ENCODE data around the gene ZXDB.
"Not testable (repeated sequence)": the region's sequence is repeated elsewhere in the genome, so short reads cannot be mapped to it uniquely, and the experiment has no call there.

Gene ZXDB

DNA sequence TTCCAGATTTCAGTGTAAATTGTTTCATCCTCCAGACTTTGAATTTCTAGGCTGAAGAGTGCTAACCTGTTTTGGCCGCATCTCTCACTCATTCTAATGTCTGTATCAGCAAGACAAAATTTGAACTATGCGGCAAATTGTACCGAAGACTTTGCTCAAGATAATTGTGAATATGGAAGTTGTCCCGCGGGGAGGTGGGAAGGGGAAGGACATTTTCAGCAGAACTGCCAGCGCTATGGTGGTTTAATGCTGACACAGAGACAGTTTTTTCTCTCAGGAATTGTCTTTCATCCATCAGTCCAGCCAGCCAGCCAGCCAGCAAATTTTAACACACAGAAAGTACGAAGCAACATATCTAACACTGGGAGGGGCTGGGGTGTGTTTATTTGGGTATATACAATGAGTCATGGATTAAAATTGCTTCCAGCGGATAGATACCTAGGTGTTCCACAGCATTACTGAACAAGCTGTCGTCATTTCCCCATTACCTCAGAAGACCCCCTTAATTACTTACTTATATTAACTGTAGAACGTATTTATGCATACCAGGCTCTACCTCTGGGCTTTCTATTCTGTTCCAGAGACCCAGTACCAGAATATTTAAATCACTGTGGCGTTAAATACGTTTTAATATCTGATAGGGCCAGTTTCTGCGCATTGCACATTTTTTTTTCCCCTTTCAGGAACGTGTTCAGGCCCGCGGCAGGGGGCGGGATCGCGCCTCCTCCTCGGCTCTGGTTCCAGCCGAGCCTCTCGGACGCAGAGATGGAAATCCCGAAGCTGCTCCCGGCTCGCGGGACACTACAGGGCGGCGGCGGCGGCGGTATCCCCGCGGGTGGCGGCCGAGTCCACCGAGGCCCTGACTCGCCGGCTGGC lies at the start of gene ZXDB:
Gene ZXDB, plus strand, starts transcription at position 728 of the 876 bp plus-strand sequence. Its CDS starts 38 bp downstream, at position 766.
- DNase-seq, result peak; percentile 3

DNA sequence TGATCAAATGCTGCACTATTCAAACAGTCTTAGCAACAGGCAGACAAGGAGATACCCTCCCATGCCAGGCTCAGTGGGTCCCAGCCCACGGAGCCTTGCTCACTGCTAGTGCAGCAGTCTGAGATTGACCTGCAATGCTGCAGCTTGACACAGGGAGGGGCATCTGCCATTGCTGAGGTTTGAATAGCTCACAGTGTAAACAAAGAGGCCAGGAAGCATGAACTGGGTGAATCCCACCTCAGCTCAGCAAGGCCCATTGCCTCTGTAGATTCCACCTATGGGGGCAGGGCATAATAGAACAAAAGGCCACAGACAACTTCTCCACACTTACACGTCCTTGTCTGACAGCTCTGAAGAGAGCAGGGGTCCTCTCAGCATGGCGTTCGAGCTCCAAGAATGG lies 26.6 kb upstream of the ZXDB start:
- no peak for DNase-seq

DNA sequence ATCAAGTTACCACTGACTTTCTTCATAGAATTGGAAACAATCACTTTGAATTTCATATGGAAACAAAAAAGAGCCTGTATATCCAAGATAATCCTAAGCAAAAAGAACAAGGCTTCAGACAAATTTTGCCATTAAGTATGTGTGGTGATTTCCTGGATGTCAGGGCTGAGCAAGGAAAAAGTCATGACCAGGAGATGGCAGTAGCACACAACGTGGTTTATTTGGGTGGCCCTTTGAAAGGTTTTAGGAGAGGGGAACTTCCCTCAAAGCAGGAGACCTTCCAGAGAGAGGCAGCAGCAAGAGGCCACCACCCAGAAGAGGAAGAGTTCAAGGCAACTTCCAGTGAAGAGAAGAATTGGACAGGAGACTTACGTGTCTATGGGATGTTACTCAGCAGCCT lies 18.1 kb upstream of the ZXDB start:
- peak; percentile 4 for DNase-seq

DNA sequence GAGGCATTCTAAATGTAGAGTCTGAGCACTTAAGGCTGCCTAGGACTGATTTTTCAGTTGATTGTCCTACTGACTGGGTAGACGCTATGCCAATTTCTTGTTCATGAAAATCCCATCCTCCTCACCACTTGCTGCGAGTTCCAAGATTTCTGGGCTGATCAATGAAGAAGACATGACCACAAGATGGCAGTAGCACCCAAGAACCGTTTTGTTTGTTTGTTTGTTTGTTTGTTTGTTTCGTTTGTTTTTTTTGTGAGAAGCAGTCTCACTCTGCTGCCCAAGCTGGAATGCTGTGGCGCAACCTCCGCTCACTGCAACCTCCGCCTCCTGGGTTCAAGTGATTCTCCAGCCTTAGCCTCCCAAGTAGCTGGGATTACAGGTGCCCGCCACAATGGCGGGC lies 8.9 kb upstream of the ZXDB start:
- not testable (repeated sequence) for DNase-seq

DNA sequence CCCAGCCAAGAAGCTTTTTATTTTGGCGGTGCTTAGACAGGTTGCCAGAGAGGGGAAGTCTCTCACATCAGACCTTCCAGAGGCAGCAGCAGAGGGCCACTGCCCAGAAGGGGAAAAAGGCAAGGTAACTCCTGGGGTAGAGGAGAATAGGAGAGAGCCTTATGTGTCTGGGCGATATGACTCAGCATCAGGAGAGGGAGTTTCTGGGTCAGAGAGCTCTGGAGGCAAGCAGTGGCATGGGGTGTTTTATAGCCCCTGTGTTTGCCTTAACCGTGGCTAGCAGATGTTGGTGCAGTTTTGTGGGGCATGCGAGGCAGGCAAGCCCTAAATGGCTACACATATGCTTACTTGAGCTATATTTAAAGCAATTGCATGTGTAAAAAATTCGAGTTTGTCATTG lies 8.3 kb upstream of the ZXDB start:
- no peak for DNase-seq

DNA sequence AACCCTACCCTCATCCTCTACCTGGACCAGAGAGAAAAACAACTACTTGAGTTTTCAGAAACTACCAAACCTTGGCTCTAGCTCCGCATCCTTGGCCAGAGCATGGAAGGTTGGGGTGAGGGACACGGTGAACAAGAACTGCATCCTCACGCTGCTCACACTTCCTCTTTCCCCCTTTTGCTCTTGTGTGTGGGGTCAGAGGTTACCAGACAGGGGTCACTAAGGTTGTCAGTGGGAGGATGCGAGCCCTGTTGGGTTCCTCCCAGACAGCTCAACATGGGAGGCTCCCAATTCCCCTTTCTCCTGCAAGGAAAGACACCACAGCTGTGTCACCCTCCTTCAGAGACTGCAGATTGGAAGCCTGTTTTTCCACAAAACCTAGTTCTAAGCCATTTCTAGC lies 5.5 kb upstream of the ZXDB start:
- DNase-seq, result no peak

DNA sequence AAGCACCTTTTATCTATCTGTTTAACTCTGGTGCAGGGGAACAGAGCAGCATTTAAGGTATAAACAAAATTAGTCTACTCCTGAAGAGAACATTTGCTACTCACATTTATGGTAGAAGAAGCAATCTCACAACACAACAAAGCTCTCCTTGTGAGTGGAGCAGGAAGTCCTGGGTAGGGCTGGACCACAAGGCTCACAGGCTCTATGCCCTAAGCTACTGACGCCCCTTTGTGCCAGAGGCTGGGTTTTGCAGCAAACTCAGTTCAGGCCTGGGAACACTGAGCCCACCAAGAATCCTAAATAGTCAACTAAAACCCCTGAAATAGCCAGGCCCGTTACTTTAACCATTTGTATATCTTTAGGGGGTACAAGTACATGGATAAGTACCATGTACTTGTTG lies 4.7 kb upstream of the ZXDB start:
- DNase-seq, result no peak

DNA sequence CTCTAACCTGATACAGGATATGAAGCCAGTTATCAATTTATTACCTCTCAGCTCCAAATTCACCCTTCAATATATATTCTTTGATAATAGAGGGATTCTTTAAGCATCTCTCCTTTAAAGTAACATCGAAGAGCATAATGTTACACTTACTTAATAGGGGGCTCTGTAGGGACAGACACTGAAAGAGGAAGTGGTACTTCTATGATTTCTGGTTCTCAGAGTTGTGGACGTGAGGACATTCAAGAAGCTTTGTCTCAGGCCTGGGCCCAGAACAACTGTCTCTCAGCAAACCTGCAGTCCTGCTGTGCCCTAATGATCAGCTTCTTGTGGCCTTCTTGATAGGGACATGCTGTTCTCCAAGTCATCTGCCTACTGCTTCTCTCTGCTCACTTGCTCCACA lies 4.2 kb upstream of the ZXDB start:
- no peak for DNase-seq

DNA sequence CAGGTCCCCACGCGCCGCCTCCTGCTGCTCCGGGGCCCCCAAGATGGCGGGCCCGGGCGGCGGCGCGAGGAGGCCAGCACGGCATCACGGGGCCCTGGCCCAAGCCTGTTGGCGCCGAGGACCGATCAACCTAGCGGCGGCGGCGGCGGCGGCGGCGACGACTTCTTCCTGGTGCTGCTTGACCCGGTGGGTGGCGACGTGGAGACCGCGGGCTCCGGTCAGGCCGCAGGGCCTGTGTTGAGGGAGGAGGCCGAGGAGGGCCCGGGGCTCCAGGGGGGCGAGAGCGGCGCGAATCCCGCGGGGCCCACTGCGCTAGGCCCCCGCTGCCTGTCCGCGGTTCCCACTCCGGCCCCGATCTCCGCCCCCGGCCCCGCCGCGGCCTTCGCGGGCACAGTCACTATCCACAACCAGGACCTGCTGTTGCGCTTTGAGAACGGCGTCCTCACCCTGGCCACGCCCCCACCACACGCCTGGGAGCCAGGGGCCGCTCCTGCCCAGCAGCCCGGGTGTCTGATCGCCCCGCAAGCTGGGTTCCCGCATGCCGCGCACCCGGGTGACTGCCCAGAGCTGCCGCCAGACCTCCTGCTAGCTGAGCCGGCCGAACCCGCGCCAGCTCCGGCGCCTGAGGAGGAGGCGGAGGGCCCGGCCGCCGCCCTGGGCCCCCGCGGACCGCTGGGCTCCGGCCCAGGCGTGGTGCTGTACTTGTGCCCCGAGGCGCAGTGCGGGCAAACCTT lies 516 bp downstream of the ZXDB start:
- peak; percentile 12 for DNase-seq

DNA sequence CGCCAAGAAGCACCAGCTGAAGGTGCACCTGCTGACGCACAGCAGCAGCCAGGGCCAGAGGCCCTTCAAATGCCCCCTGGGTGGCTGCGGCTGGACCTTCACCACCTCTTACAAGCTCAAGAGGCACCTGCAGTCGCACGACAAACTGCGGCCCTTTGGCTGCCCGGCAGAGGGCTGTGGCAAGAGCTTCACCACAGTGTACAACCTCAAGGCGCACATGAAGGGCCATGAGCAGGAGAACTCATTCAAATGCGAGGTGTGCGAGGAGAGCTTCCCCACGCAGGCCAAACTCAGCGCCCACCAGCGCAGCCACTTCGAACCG lies 1.0 kb downstream of the ZXDB start:
- peak; percentile 5 for DNase-seq

DNA sequence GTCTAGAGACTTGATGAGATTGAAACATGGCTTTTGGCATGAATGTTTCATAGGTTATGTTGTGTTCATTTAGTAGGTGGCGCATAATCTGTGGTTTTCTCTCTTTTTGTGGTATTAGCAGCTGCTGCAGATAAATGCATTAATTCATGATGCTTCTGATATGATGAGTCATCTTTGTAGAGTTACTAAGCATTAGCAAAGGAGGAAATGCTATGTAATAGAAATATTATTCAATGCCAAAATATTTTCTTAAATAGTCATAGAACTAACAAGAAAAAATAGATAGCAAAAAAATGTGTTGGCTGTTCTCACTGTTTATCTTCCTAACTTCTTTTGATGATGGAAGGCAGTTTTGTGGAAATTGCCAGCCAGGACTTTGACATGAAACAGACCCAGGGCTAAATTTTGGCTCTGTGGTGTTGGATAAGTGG lies 3.6 kb downstream of the ZXDB start:
- DNase-seq, result no peak

DNA sequence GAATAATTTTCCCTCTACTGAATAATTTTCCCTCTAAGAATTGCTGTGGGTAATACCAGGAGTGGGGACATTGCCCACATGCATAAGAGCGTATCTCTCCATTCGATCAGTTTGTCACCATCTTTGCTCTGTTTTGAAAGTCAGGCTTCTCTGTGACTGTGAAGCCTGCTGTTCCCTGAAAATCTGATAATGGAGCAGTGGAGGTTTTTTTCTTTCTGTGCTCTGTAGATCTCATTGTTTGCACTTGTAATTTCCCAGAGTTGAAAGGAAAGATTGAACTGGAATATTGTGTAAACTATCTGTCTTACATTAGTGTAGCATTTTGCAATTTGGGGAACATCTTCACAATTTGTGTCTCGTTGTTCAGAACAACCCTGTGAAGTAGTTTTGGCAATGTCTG lies 4.3 kb downstream of the ZXDB start:
- no peak for DNase-seq

DNA sequence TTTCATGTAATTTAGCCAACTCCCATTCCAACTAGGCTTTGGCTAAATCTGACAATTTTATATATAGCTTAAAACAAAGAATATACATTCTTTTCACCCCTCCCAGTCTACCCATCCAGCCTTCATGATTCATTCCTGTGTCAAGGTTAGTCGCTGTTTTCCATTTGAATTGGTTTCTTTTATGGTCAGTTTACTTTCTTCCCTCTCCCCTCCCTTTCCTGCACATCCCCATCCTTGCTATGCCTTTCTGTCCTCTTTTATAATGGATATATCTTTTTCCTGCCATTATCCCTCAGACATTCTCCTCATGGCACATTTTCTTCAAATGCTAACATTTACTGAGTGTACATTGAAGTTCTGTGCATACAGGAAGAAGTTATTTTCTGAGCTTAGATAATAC lies 4.7 kb downstream of the ZXDB start:
- no peak for DNase-seq

DNA sequence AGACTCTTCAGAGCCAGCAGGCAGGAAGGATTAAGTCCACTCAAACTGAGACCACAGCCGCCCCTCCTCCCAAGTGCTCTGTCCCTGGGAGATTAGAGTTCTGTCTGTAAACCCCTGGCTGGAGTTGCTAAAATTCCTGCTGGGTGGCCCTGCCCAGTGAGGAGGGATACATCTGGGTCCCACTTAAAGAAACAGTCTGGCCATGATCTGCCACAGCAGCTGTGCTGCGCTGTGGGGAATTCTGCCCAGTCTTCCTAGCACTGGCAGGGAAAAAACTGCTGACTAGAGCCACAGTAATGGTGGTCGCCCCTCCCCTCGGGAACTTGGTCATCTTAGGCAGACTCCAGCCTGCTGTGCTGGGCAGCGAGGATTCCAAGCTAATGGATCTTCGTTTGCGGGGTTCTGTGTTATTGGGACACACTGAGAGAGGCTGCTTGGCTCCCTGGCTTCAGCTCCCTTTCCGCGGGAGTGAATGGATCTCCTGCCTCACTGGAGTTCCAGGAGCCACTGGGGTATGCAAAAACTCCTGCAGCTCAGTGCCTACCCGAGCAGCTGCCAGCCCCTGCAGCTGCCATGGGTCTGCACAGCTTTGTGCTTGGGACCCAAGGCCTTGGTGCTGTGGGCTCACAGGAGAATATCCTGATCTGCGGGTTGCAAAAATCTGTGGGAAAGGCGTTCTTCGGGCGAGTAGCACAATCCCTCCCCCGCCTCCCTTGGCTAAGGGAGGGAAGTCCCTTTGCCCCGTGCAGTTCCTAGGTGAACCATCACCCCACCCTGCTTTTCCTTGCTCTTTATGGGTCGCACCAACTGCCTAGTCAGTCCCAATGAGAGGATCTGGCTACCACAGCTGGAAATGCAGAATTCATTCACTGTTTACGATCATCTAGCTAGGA lies 15.7 kb downstream of the ZXDB start:
- DNase-seq, result no peak

DNA sequence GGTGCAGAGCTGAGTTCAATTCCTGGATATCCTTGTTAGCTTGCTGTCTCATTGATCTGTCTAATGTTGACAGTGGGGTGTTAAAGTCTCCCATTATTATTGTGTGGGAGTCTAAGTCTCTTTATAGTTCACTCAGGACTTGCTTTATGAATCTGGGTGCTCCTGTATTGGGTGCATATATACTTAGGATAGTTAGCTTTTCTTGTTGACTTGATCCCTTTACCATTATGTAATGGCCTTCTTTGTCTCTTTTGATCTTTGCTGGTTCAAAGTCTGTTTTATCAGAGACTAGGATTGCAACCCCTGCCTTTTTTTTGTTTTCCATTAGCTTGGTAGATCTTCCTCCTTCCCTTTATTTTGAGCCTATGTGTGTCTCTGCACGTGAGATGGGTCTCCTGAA lies 21.5 kb downstream of the ZXDB start:
- DNase-seq, result not testable (repeated sequence)

DNA sequence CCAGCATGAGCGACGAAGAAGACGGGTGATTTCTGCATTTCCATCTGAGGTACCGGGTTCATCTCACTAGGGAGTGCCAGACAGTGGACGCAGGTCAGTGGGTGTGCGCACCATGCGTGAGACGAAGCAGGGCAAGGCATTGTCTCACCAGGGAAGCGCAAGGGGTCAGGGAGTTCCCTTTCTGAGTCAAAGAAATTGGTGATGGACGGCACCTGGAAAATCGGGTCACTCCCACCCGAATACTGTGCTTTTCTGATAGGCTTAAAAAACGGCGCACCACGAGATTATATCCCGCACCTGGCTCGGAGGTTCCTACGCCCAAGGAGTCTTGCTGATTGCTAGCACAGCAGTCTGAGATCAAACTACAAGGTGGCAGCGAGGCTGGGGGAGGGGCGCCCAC lies 37.6 kb downstream of the ZXDB start:
- DNase-seq, result not testable (repeated sequence)

DNA sequence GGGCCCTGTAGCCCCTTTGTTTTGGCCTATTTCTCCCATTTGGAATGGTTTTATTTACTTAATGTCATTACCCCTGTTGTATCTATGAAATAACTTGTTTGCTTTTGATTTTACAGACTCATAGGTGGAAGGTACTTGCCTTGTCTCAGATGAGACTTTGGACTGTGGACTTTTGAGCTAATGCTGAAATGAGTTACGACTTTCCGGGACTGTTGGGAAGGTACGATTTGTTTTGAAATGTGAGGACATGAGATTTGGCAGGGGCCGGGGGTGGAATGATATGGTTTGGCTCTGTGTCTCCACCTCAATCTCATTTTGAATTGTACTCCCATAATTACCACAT lies 48.8 kb downstream of the ZXDB start:
- no peak for DNase-seq

DNA sequence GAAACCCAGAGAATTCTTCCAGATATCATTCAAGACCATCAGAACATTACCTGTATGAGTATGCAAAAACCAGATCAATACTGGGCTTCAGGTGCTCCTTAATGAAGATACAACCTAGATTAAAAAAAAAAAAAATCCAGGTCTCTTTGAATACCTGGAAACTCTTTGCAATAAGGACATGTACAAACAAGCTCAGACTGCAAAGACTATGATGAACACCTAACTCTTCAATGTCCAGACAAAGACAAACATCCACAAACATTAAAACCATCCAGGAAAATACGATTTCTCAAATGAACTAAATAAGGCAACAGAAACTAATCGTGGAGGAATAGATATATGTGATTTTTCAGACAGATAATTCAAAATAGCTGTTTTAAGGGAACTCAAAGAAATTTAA lies 49.5 kb downstream of the ZXDB start:
- no peak for DNase-seq

DNA sequence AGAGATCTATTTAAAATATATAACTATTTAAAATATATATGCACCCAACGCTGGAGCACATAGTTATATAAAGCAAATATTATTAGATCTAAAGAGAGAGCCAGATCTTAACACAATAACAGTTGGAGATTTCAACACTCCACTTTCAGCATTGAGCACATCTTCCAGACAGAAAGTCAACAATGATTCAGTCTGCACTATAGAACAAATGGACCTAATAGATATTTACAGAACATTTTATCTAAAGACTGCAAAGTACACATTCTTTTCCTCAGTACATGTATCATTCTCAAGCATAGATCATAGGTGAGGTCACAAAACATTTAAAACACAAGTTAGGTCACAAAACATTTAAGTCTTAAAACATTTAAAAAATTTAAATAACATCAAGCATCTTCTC lies 51.9 kb downstream of the ZXDB start:
- DNase-seq, result no peak

DNA sequence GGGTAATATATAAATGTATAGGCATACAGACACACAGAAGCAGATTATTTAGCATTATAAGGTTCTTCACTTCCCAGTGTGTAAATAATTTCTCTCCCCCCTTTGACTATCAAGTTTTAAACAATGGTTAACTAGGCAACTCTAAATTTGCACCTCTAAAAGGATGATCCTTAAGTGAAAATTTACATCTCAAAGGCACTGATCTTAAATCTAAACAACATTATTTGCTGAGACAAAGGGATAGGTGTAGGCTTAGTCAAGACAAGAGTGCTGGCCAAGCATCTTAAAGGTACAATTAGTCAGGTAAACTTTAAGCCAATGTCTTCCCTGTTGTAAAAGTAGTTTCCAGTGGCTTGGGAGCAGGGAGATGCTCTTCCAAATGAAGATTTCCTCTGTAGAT lies 55.2 kb downstream of the ZXDB start:
- no peak for DNase-seq

Data from activated CD4-positive, alpha-beta T cell treated with anti-CD3 and anti-CD28 coated beads, Interleukin-2, amount 50 U/mL, for 1 hour (primary cell).